GM12874 (cell line): ENCODE measurements around the gene CEP72.

Experiments
- TF ChIP-seq, protein P1 (sequence below): IDR thresholded peaks from 2 replicates; pipeline ENCODE4 v1.5.1; 2011; ENCODE audit warnings: low read depth, mild to moderate bottlenecking, control low read depth, low read length, moderate library complexity; ENCODE audit not compliant: insufficient read depth

Gene CEP72

DNA sequence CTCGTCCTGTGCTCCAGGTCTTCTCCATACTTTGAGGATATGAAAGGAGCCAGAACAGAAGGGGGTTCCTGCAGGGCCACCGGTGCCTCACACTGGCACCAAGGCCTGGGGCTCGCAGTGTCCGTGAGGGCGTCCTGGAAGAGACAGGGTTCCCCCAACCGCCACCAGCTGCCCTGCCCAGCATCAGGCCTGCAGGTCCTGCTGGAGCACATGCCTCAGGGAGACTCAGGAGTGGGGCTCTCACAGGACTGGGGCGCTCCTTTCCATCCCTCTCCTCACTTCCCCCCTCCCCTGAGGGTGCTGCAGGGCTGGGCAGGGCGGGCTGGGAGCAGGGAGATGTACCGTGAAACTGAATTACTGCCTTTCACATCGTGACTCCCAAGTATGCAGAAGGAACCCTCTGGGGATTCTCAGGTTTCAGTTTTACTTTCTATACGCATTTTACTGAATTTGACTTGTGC is 31.7 kb downstream of the CEP72 start:
- TF ChIP-seq, protein P1, sequence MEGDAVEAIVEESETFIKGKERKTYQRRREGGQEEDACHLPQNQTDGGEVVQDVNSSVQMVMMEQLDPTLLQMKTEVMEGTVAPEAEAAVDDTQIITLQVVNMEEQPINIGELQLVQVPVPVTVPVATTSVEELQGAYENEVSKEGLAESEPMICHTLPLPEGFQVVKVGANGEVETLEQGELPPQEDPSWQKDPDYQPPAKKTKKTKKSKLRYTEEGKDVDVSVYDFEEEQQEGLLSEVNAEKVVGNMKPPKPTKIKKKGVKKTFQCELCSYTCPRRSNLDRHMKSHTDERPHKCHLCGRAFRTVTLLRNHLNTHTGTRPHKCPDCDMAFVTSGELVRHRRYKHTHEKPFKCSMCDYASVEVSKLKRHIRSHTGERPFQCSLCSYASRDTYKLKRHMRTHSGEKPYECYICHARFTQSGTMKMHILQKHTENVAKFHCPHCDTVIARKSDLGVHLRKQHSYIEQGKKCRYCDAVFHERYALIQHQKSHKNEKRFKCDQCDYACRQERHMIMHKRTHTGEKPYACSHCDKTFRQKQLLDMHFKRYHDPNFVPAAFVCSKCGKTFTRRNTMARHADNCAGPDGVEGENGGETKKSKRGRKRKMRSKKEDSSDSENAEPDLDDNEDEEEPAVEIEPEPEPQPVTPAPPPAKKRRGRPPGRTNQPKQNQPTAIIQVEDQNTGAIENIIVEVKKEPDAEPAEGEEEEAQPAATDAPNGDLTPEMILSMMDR, result no peak

DNA sequence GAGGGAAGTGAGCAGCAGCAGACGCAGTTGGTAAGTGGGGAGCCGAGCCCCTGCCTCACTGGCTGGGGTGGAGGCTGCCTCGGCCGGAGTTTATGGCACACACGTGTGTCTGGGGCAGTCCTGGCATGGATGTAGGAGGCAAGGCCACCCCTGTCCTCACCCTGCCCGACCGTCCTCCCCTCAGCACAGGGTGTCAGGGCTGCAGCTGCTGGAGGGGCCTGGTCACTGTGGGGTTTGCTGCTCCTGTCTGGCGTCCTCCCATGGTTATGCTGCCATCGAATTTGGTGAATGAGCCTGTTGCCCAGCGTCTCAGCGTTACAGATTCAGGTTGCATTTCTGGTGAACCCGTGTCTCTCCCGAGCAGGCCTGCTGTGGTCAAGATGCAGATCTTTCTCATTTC is 32.4 kb downstream of the CEP72 start:
- TF ChIP-seq, protein P1, result no peak

DNA sequence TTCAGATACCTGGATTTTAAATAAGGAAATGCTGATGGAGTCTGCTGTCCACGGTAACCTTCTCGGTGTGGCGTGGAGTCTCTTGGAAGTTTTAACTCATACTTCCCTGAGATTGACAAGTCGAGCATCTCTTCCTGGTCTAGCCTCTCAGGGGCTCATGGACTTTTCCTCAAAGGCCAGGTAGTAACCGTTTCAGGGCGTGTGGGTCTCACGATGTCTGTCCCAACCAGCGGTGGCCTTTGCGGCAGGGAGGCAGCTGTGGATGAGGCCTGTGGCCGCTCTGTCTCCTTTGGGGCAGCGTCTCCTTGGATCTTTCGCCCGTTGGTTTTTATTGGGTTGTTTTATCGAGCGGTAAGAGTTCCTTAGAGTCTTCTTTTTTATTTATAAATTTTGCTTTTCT is 32.8 kb downstream of the CEP72 start:
- TF ChIP-seq, protein P1, result no peak

DNA sequence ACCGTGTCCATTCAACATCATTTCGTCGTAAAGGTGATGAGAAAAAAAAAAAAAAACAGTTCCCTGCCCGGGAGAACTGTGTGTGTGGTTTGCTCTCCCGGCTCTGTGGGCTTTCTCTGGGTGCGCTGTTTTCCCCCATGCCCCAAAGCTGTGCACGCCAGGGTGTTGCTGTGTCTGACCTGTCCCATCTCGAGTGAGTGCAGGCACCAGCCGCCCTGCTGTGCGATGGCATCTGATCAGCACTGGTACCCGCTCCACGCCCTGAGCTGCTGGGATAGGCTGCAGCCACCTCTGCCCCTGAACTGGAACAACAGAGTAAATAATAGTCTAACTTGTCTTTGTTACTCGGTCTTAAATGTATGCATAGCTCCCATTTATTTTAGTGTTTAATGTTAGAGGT is 33.3 kb downstream of the CEP72 start:
- TF ChIP-seq, protein P1, result no peak

DNA sequence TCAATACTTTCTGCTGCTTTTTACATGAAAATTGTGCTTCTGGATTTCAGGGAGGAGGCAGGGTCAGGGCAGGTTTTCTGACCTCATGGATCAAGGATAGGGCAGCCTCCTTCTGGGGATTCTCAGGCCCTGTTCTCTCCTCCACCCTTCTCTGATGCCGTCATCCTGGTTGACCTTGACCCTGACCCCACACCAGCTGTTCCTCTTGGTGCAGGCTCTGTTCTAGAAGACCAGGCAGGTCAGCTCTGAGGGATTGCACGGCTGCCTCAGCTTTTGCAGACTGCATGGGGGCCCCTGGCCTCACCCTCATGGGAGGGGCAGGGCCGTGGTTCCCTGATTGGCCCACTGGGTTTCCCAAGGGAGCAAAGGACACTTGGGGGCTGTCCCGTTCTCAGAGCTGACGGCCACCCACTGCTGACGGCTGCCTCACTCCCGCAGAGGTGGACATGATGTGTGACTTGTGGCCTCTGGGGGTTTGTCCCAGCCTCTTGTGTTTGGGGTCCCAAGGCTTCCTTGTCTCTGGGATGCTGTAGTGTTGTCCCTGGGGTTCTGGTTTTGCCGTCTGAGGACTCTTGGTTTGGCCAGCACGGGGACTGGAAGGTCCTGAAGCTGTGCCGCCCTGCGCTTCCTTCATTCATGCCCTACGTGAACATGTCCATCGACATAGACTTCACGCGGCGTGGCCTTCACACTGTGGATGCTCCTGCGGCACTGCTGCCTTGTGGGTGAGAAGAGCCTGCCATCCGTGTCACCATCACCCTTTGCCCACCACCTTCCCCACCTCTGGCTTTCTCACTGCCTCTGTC is 34.5 kb downstream of the CEP72 start:
- TF ChIP-seq, protein P1, result no peak

DNA sequence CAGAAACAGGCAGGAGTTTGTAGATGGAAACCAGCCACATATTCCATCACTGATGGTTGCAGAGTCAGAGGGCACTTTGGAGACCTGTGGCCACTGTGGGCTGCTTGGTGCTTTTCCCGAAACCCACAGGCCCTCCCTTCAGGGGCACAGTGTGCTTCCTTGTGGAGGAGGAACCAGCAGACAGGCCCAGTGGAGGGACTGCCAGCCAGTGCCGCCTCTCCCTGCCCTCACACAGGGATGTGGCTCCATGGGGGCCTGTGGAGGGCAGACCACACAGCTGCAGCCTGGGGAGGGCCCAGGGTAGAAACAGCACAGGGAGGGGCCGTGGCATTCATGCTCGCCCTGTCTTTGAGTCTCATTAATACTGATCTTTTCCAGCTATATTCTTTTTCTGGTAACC is 35.2 kb downstream of the CEP72 start:
- TF ChIP-seq, protein P1, result no peak

DNA sequence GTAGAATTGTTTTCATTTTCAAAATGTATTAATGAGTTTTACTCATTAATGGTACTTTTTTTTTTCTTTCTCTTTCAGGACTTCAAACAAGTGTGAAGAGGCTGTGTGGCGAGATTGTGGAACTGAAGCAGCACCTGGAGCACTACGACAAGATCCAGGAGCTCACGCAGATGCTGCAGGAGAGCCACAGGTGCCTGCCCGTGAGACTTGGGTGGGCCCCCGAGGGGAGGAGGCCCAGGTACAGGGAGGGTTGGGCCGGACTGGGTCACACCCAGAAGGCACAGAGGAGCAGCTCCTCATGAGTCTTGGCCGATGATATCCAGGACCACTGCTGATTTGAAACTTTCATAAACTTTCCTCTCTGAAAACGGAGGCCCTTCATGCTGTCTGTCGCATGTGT is 35.6 kb downstream of the CEP72 start:
- TF ChIP-seq, protein P1, result no peak
